Measurements from ENCODE around the gene USP21. TPM values are rescaled to one million over a fixed set of nuclear protein-coding genes. Genes with fewer than 3 reads are reported as not detected.

Gene USP21
- total and polyA plus RNA-seq, 2 of the 8 experiments (the other 6 are each of a cell fraction or from before 2014, with no cell fraction given) = 23.9 to 36.3 TPM

- TF ChIP-seq SP1 (IDR thresholded peaks at IDR 0.05; ENCODE audit: low read depth, low read length) (no peak), SP2 (IDR thresholded peaks at IDR 0.05; ENCODE audit: low read length) (no peak), TBP (IDR thresholded peaks at IDR 0.05; ENCODE audit: low read depth, low read length) (no peak)
Observed at GRCh38 chr1:161128591-161129420, 30.5 kb upstream of the USP21 start (continued).
